ENCODE measurements around the gene NUP188. TPM values are rescaled to one million over a fixed set of nuclear protein-coding genes. Genes with fewer than 3 reads are reported as not detected.

The NUP188 gene
- total RNA-seq, 3 donors from 2014 or later: 32.3 to 49.5 (median 36.0) TPM

DNA sequence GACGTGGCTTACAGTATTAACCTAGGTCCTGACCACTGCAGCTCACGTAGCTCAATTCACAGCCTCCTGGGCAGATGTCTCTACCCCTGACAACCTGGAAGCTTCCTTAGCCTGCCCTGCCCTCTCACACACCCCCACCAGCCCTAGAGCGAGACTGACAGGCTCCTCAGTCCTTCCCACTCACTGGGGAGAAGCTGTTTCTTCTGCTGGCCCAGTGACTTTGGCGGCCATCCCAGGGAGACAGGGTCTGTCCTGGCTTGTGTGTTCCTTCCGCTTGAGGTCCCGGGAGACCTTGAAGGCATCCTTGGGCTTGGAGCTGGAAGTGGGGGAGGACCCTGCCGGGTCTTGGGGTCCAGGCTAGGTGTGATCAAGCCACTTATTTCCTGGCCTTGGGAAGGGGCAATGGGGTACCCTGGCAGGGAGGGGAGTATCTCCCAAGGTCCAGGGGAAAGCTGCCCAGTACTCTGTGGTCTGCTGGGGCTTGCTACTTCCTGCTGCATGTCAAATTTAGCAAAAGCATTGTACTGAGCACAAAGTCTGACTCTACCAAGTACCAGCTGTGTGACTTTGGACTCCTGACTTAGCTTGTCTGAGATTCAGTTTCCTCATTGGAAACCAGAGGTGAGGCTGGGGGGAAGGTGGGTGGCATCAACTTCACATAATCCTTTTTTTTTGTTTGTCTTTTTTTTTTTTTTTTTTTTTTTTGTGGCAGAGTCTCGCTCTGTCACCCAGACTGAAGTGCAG is 90.8 kb downstream of the NUP188 start:
- H3K4me3 ChIP-seq: peak overlapping the region in 2 of 3 donors; percentile 72 to 94
- no peak for TF ChIP-seq POLR2A (IDR thresholded peaks at IDR 0.05)
- TF ChIP-seq CTCF (IDR thresholded peaks at IDR 0.05): no peak
- TF ChIP-seq POLR2AphosphoS5 (IDR thresholded peaks at IDR 0.05): no peak

DNA sequence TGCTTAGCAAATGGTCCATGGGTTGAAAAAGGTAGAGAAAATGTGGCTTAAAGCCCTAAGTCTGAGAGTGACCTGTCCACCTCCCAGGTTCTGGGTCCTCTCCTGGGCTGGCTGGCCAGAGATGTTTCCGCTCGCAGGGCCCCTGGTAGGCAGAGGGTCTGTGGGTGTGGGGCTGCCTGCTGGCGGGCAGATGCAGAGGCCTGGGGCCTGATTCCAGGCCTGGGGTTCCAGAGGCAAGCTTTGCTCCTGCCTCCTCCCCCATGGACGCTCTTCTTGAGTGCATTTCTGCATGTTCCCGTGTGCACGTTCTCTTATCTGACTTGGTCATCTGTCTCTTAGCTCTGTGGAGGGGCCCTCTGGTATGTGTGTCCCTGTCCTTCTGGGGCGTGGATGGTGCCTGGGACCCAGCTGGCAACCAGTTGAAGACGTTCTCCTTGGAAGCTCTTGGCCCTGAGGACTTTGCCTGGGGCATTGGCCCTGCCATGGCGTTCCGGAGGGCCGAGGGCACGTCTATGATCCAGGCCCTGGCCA is 92.7 kb downstream of the NUP188 start:
- peaks cover 5% of the 10 kb centered on the region for H3K36me3 ChIP-seq
- no peaks in the 10 kb centered on the region for H3K9me3 ChIP-seq
- no peak overlapping the region for H3K4me3 ChIP-seq
- no peaks in the 10 kb centered on the region for H3K27me3 ChIP-seq
- H3K27ac ChIP-seq: no peak overlapping the region
- TF ChIP-seq CTCF (IDR thresholded peaks at IDR 0.05) (no peak), POLR2AphosphoS5 (IDR thresholded peaks at IDR 0.05) (no peak), POLR2A (IDR thresholded peaks at IDR 0.05) (no peak)
- intact Hi-C loops (cut with DNase I; ENCODE audit: low total_unique reads): no loop called here
- DNase-seq (ENCODE audit: low spot score in 2 of 2): no peak
- H3K4me1 ChIP-seq: peaks cover 7 to 13% of the 10 kb centered on the region in 2 donors

More for the DNA sequence above, 90.8 kb downstream of the NUP188 start:
- no peak for DNase-seq (ENCODE audit: low spot score in 2 of 2)
- no peaks in the 10 kb centered on the region for H3K27me3 ChIP-seq
- H3K36me3 ChIP-seq: peaks cover 5% of the 10 kb centered on the region
- no peaks in the 10 kb centered on the region for H3K9me3 ChIP-seq
- intact Hi-C loops (cut with DNase I; ENCODE audit: low total_unique reads): no loop called here
- peaks cover 7 to 13% of the 10 kb centered on the region in 2 donors for H3K4me1 ChIP-seq
- peak overlapping the region; percentile 22 to 79 for H3K27ac ChIP-seq

- intact Hi-C loops (cut with DNase I; ENCODE audit: low total_unique reads): no loop called here
- TF ChIP-seq POLR2A (IDR thresholded peaks at IDR 0.05): no peak
- TF ChIP-seq POLR2AphosphoS5 (IDR thresholded peaks at IDR 0.05): no peak
- no peak for TF ChIP-seq CTCF (IDR thresholded peaks at IDR 0.05)
- Histone ChIP-seq H3K27me3 (no peaks in the 10 kb centered on the region), H3K4me1 (peaks cover 7 to 13% of the 10 kb centered on the region in 2 donors), H3K9me3 (no peaks in the 10 kb centered on the region), H3K27ac (no peak overlapping the region), H3K4me3 (no peak overlapping the region), H3K36me3 (peaks cover 5% of the 10 kb centered on the region)
- DNase-seq (ENCODE audit: low spot score in 2 of 2): no peak
Measured at GRCh38 chr9:129042016-129042415, 94.5 kb downstream of the NUP188 start.

DNA sequence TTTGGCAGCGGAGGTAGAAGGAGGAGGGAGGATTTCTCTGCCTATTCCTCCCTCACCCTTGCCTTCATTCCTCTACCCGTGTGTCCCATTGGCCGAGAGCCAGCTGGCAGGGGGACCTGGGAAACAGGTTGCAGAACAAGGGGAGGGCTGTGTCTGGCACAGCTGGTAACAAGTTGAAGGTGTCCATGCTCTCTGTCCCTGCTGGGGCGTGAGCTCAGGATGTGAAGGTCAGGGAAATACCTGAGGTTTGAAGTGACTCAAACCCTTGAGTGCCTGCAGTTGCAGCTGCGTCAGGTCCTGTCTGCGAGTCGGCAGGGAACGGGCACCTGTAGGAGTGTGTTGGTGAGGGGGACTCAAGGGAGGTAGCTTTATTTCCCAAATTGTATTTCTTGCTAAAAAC is 105.1 kb downstream of the NUP188 start:
- H3K4me1 ChIP-seq: no peaks in the 10 kb centered on the region
- H3K9me3 ChIP-seq: no peaks in the 10 kb centered on the region
- H3K27me3 ChIP-seq: no peaks in the 10 kb centered on the region
- intact Hi-C loops (cut with DNase I; ENCODE audit: low total_unique reads): no loop called here
- H3K4me3 ChIP-seq: no peak overlapping the region
- peak overlapping the region in 1 of 2 donors; percentile 15 for H3K27ac ChIP-seq
- TF ChIP-seq POLR2AphosphoS5 (IDR thresholded peaks at IDR 0.05) (peak; percentile 28 to 58 (median 43)), CTCF (IDR thresholded peaks at IDR 0.05) (no peak), POLR2A (IDR thresholded peaks at IDR 0.05) (no peak)
- DNase-seq (ENCODE audit: low spot score in 2 of 2): peak; percentile 90 to 92
- peaks cover 9% of the 10 kb centered on the region for H3K36me3 ChIP-seq

DNA sequence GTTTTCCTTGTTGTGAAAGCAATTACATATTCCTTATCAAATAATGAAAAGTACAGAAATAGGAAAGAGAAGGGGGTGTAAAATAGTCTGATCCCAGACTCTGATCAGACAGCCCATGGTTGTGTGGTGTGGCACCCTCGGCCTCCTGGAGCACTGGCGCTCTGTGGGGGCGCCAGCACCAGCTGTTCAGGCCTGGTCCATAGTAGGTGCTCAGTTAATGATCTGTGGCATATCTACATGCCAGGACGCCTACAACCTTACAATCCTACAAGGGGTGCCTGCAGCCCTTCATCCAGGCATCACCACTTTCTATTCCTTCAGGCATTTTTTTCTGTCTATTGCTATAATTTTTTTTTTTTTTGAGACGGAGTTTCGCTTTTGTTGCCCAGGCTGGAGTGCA is 105.5 kb downstream of the NUP188 start:
- Histone ChIP-seq H3K27ac (peak overlapping the region in 1 of 2 donors; percentile 15), H3K27me3 (no peaks in the 10 kb centered on the region), H3K4me1 (no peaks in the 10 kb centered on the region), H3K9me3 (no peaks in the 10 kb centered on the region), H3K36me3 (peaks cover 9% of the 10 kb centered on the region), H3K4me3 (no peak overlapping the region)
- no peak for DNase-seq (ENCODE audit: low spot score in 2 of 2)
- intact Hi-C loops (cut with DNase I; ENCODE audit: low total_unique reads): no loop called here
- TF ChIP-seq POLR2A (IDR thresholded peaks at IDR 0.05) (no peak), POLR2AphosphoS5 (IDR thresholded peaks at IDR 0.05) (no peak), CTCF (IDR thresholded peaks at IDR 0.05) (no peak)
